ENCODE measurements around the gene NHS.

GRCh38 chrX:17390419-17390850, 15.4 kb downstream of the NHS start:
- TF ChIP-seq USF2 (IDR thresholded peaks at IDR 0.05; ENCODE audit: low read depth, low read length): no peak
- no peak for TF ChIP-seq CTCF (conservative IDR thresholded peaks at IDR 0.05; ENCODE audit: low read depth, low read length)
- no peak for TF ChIP-seq ELK1 (IDR thresholded peaks at IDR 0.05; ENCODE audit: borderline replicate concordance, low read depth, low read length)
- TF ChIP-seq MAZ (IDR thresholded peaks at IDR 0.05; ENCODE audit: borderline replicate concordance, low read depth, low read length): no peak
- TF ChIP-seq POLR2A (IDR thresholded peaks at IDR 0.05; ENCODE audit: low read depth, low read length): no peak
- TF ChIP-seq RCOR1 (IDR thresholded peaks at IDR 0.05; ENCODE audit: insufficient replicate concordance, low read length): no peak
- TF ChIP-seq RFX5 (IDR thresholded peaks at IDR 0.05; ENCODE audit: low read depth, low read length): no peak
- no peak for TF ChIP-seq BHLHE40 (IDR thresholded peaks at IDR 0.05; ENCODE audit: low read depth, low read length)
- no peak for TF ChIP-seq SMC3 (IDR thresholded peaks at IDR 0.05; ENCODE audit: low read depth, low read length)
- TF ChIP-seq FOS (IDR thresholded peaks at IDR 0.05; ENCODE audit: low read depth, low read length): no peak
- no peak for TF ChIP-seq RAD21 (IDR thresholded peaks at IDR 0.05; ENCODE audit: low read length)
